H9 (cell line): ENCODE data around the gene PTDSS2. TPM values are rescaled to one million over a fixed set of nuclear protein-coding genes. Genes with fewer than 3 reads are reported as not detected.

ENCODE experiments used
- DNase-seq: peaks from one replicate; pipeline ENCODE4 v3.0.0-alpha.2; 2017
- H2AFZ ChIP-seq: one replicate; pipeline ENCODE4 v1.6.1; 2013; ENCODE audit warnings: mild to moderate bottlenecking, low read length, control low read depth, moderate library complexity
- H2AK5ac ChIP-seq: 2 replicates; pipeline ENCODE4 v1.6.1; 2013; ENCODE audit warnings: low read length, control low read depth, mixed read lengths; ENCODE audit not compliant: insufficient read length
- H2BK120ac ChIP-seq: one replicate; pipeline ENCODE4 v1.6.1; 2013; ENCODE audit warnings: low read depth, mild to moderate bottlenecking, low read length, control low read depth, inconsistent platforms; ENCODE audit not compliant: poor library complexity, severe bottlenecking
- H2BK12ac ChIP-seq: 2 replicates; pipeline ENCODE4 v1.6.1; 2013; ENCODE audit warnings: low read length, control low read depth, mixed read lengths, low read depth; ENCODE audit not compliant: insufficient read length
- H2BK15ac ChIP-seq: 2 replicates; pipeline ENCODE4 v1.6.1; 2013; ENCODE audit warnings: low read depth, low read length, control low read depth
- H2BK20ac ChIP-seq: one replicate; pipeline ENCODE4 v1.6.1; 2013; ENCODE audit warnings: low read depth, mild to moderate bottlenecking, low read length, control low read depth, inconsistent platforms; ENCODE audit not compliant: poor library complexity, severe bottlenecking
- H2BK5ac ChIP-seq: 2 replicates; pipeline ENCODE4 v1.6.1; 2013; ENCODE audit warnings: low read length, control low read depth, mixed read lengths; ENCODE audit not compliant: insufficient read length
- H3K14ac ChIP-seq: 2 replicates; pipeline ENCODE4 v1.6.1; 2013; ENCODE audit warnings: low read length, control low read depth; ENCODE audit not compliant: insufficient read depth
- H3K18ac ChIP-seq: 2 replicates; pipeline ENCODE4 v1.6.1; 2013; ENCODE audit warnings: low read depth, mild to moderate bottlenecking, mixed read lengths, low read length, control low read depth; ENCODE audit not compliant: insufficient read length
- H3K23ac ChIP-seq: 2 replicates; pipeline ENCODE4 v1.6.1; 2013; ENCODE audit warnings: low read length, control low read depth, mixed read lengths, low read depth; ENCODE audit not compliant: insufficient read length
- H3K23me2 ChIP-seq: 2 replicates; pipeline ENCODE4 v1.6.1; 2013; ENCODE audit warnings: low read depth, mild to moderate bottlenecking, mixed read lengths, low read length, control low read depth; ENCODE audit not compliant: insufficient read length, poor library complexity, severe bottlenecking
- H3K27ac ChIP-seq: 2 replicates; pipeline ENCODE4 v1.5.1; 2013; ENCODE audit warnings: low read length, control low read depth, mixed read lengths, low read depth; ENCODE audit not compliant: insufficient read length
- H3K27me3 ChIP-seq: 2 replicates; pipeline ENCODE4 v1.6.1; 2013; ENCODE audit warnings: low read length, control low read depth, inconsistent platforms; ENCODE audit not compliant: insufficient read depth
- H3K4ac ChIP-seq: 2 replicates; pipeline ENCODE4 v1.6.1; 2013; ENCODE audit warnings: low read depth, mild to moderate bottlenecking, control low read depth, inconsistent platforms, low read length, moderate library complexity
- H3K4me1 ChIP-seq: 2 replicates; pipeline ENCODE4 v1.6.1; 2013; ENCODE audit warnings: low read length, control low read depth, inconsistent platforms; ENCODE audit not compliant: insufficient read depth
- H3K4me2 ChIP-seq: 2 replicates; pipeline ENCODE4 v1.6.1; 2013; ENCODE audit warnings: low read length, control low read depth, mixed read lengths; ENCODE audit not compliant: insufficient read length, insufficient read depth
- H3K56ac ChIP-seq: 2 replicates; pipeline ENCODE4 v1.6.1; 2013; ENCODE audit warnings: low read depth, mild to moderate bottlenecking, mixed read lengths, low read length, control low read depth; ENCODE audit not compliant: insufficient read length
- H3K79me1 ChIP-seq: 2 replicates; pipeline ENCODE4 v1.6.1; 2013; ENCODE audit warnings: low read depth, mild to moderate bottlenecking, moderate library complexity, low read length, control low read depth, inconsistent platforms; ENCODE audit not compliant: insufficient read depth, poor library complexity, severe bottlenecking
- H3K79me2 ChIP-seq: 2 replicates; pipeline ENCODE4 v1.6.1; 2013; ENCODE audit warnings: low read length, control low read depth, inconsistent platforms; ENCODE audit not compliant: insufficient read depth
- H3K9ac ChIP-seq: 2 replicates; pipeline ENCODE4 v1.6.1; 2013; ENCODE audit warnings: low read length, control low read depth, mixed read lengths; ENCODE audit not compliant: insufficient read length; ENCODE audit errors: extremely low read depth
- H3K9me3 ChIP-seq: one replicate; pipeline ENCODE4 v1.6.1; 2013; ENCODE audit warnings: low read depth, low read length, inconsistent platforms; ENCODE audit not compliant: control insufficient read depth
- H3T11ph ChIP-seq: one replicate; pipeline ENCODE4 v1.6.1; 2013; ENCODE audit warnings: mild to moderate bottlenecking, low read length, control low read depth, inconsistent platforms
- H4K20me1 ChIP-seq: one replicate; pipeline ENCODE4 v1.6.1; 2013; ENCODE audit not compliant: control insufficient read depth, insufficient read length, insufficient read depth
- H4K5ac ChIP-seq: 2 replicates; pipeline ENCODE4 v1.6.1; 2013; ENCODE audit warnings: low read depth, mild to moderate bottlenecking, mixed read lengths, low read length, control low read depth; ENCODE audit not compliant: insufficient read length
- H4K8ac ChIP-seq: replicated peaks from 2 replicates; pipeline ENCODE4 v1.6.1; 2013; ENCODE audit warnings: low read length, control low read depth, mixed read lengths, low read depth; ENCODE audit not compliant: insufficient read length
- H4K91ac ChIP-seq: 2 replicates; pipeline ENCODE4 v1.6.1; 2013; ENCODE audit warnings: low read depth, mild to moderate bottlenecking, moderate library complexity, mixed read lengths, low read length, control low read depth; ENCODE audit not compliant: insufficient read length
- H3K27ac Mint-ChIP-seq, 3 experiments: 2 replicates in 2 of 3; 3 replicates in 1 of 3; pipeline ENCODE4 v1.8.0; 2020 to 2021; ENCODE audit warnings: mixed read lengths in 3 of 3, mild to moderate bottlenecking in 1 of 3, moderate library complexity in 1 of 3
- H3K27me3 Mint-ChIP-seq: 2 replicates; pipeline ENCODE4 v1.8.0; 2021; ENCODE audit warnings: low read depth, mild to moderate bottlenecking, moderate library complexity, mixed read lengths
- H3K36me3 Mint-ChIP-seq, 3 experiments: 2 replicates in 2 of 3; 3 replicates in 1 of 3; pipeline ENCODE4 v1.8.0; 2020 to 2021; ENCODE audit warnings: low read depth in 3 of 3, mixed read lengths in 3 of 3; ENCODE audit not compliant: insufficient read depth in 1 of 3
- H3K4me1 Mint-ChIP-seq, 2 experiments: 2 replicates each; pipeline ENCODE4 v1.8.0; 2020; ENCODE audit warnings: mixed read lengths in 2 of 2
- H3K4me3 Mint-ChIP-seq, 2 experiments: 2 replicates in 1 of 2; 3 replicates in 1 of 2; pipeline ENCODE4 v1.8.0; 2020 to 2021; ENCODE audit warnings: mild to moderate bottlenecking in 2 of 2, mixed read lengths in 2 of 2, moderate library complexity in 1 of 2
- H3K9me3 Mint-ChIP-seq, 2 experiments: 2 replicates in 1 of 2; 3 replicates in 1 of 2; pipeline ENCODE4 v1.8.0; 2020; ENCODE audit warnings: mild to moderate bottlenecking in 2 of 2, mixed read lengths in 2 of 2, moderate library complexity in 1 of 2
- WGBS: extraction: QIAGEN DNeasy Blood & Tissue Kit; methylation state at CpG from one replicate; pipeline ENCODE4 v1.1.7; 2013; ENCODE audit warnings: missing lambda C conversion rate, low lambda C conversion rate, mixed read lengths; ENCODE audit not compliant: insufficient read length; ENCODE audit errors: extremely low coverage; 5-methylcytosine and 5-hydroxymethylcytosine counted together
- total RNA-seq: library from RNA; stranded (reverse); gene quantifications from 2 replicates; pipeline ENCODE4 v1.2.1, GENCODE V29; 2021
- TF ChIP-seq, protein P1 (sequence below): fragments of 200-600 bp; sonication (generic); conservative IDR thresholded peaks from 3 replicates; pipeline ENCODE4 v1.8.0; 2021; ENCODE audit warnings: antibody characterized with exemption, mild to moderate bottlenecking

Gene PTDSS2
- total RNA-seq, 1 experiment from 2014 or later = 55.3 TPM

DNA sequence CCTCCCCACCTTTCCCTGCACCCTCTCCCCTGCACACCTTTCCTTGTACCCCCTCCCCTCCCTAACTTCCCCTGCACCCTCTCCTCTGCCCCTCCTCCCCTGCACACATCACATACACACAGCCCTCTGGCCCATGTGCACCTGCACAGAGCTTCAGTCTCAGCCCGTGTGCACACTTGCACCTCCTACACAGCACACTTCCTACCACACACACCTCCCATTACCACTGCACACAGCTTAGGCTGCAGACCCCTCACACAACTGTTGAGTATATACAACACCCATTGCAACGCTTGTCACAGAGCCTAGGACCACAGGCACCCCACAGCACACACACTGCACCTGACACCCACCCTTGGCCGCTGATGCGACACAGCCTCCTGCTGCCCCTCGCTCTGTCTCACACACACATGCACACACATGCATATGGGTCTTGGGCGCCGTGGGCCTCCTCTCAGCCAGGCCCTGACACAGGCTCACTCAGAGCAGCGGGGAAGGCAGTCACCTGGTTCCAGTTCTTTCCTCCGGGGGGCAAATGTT, 35.7 kb upstream of the PTDSS2 start:
- H3K4me1 ChIP-seq = peaks cover 2% of the 10 kb centered on the region; the same call in 1 of the 2 replicates
- peak overlapping the region in 1 of 3 experiments; percentile 25; a peak in 1 of 7 replicates for H3K27ac Mint-ChIP-seq
- no peak overlapping the region for H4K8ac ChIP-seq
- no peak overlapping the region for H3K56ac ChIP-seq
- H2BK12ac ChIP-seq = no peak overlapping the region
- peaks cover 10% of the 10 kb centered on the region for H3K23me2 ChIP-seq
- H3K79me2 ChIP-seq = no peaks in the 10 kb centered on the region; the same call in 1 of the 2 replicates
- H3K9me3 Mint-ChIP-seq = no peaks in the 10 kb centered on the region; a peak in 1 of 5 replicates
- H3K27ac ChIP-seq = no peak overlapping the region
- no peak overlapping the region for H2BK15ac ChIP-seq
- peak overlapping the region in 1 of 2 experiments; percentile 42; a peak in 2 of 5 replicates for H3K4me3 Mint-ChIP-seq
- peaks cover 20% of the 10 kb centered on the region for H3K27me3 Mint-ChIP-seq
- H2AFZ ChIP-seq = no peak overlapping the region
- no peak overlapping the region for H3T11ph ChIP-seq
- peaks cover 17 to 26% of the 10 kb centered on the region in 2 experiments for H3K4me1 Mint-ChIP-seq
- no peak overlapping the region for H2BK5ac ChIP-seq
- no peaks in the 10 kb centered on the region for H3K9me3 ChIP-seq
- H2AK5ac ChIP-seq = no peak overlapping the region
- no peak overlapping the region for H2BK20ac ChIP-seq
- H3K36me3 Mint-ChIP-seq = no peaks in the 10 kb centered on the region; a peak in 1 of 7 replicates
- H4K91ac ChIP-seq = no peak overlapping the region
- H4K5ac ChIP-seq = no peak overlapping the region
- TF ChIP-seq, protein P1, sequence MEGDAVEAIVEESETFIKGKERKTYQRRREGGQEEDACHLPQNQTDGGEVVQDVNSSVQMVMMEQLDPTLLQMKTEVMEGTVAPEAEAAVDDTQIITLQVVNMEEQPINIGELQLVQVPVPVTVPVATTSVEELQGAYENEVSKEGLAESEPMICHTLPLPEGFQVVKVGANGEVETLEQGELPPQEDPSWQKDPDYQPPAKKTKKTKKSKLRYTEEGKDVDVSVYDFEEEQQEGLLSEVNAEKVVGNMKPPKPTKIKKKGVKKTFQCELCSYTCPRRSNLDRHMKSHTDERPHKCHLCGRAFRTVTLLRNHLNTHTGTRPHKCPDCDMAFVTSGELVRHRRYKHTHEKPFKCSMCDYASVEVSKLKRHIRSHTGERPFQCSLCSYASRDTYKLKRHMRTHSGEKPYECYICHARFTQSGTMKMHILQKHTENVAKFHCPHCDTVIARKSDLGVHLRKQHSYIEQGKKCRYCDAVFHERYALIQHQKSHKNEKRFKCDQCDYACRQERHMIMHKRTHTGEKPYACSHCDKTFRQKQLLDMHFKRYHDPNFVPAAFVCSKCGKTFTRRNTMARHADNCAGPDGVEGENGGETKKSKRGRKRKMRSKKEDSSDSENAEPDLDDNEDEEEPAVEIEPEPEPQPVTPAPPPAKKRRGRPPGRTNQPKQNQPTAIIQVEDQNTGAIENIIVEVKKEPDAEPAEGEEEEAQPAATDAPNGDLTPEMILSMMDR = no peak
- H3K14ac ChIP-seq = no peak overlapping the region; the same call in 1 of the 2 replicates
- DNase-seq = no peak
- no peak overlapping the region for H3K4ac ChIP-seq
- H4K20me1 ChIP-seq = peaks cover 8% of the 10 kb centered on the region
- H3K9ac ChIP-seq = no peak overlapping the region
- WGBS = no CpG with 5 or more reads among the region's 9 CpGs
- no peaks in the 10 kb centered on the region for H3K79me1 ChIP-seq
- H3K18ac ChIP-seq = no peak overlapping the region
- no peaks in the 10 kb centered on the region; the same call in 1 of the 2 replicates for H3K27me3 ChIP-seq
- no peak overlapping the region for H2BK120ac ChIP-seq
- no peak overlapping the region for H3K23ac ChIP-seq
- no peak overlapping the region for H3K4me2 ChIP-seq
